HCT116 (cell line): ENCODE results near the gene RPS16. TPM values are rescaled to one million over a fixed set of nuclear protein-coding genes. Genes with fewer than 3 reads are reported as not detected.

Experiments
- ATAC-seq: fragments of 200-7000 bp; cut with Tn5 transposase; 2 replicates; pipeline ENCODE4 v1.9.1; 2020; ENCODE audit warnings: mild to moderate bottlenecking, moderate library complexity
- BruUV-seq: library from RNA; stranded (reverse); fragments of 400-500 nt; replicated peaks from 2 replicates; lab custom pipeline; 2021; lab: Mats Ljungman, UMichigan
- CTCF ChIA-PET: fragments of 300-600 bp; sonication (Branson Sonifier 250); formaldehyde crosslinking; loops from one replicate; lab custom pipeline; 2021; ENCODE audit warnings: antibody characterized with exemption; lab: Charles Lee
- POLR2A ChIA-PET: fragments of 300-600, 350-600 bp; sonication (Branson Sonifier 250); formaldehyde crosslinking; loops from one replicate; lab custom pipeline; 2021; ENCODE audit warnings: antibody characterized with exemption; lab: Charles Lee
- RAD21 ChIA-PET, 2 experiments: fragments of 300-600 bp; sonication (Branson Sonifier 250); formaldehyde crosslinking; loops; one replicate each; lab custom pipeline; 2023; ENCODE audit warnings: low total read pairs in 2 of 2; ENCODE audit not compliant: uncharacterized antibody in 2 of 2, unreplicated experiment in 2 of 2, low non-redundant PET in 1 of 2; lab: Charles Lee
- DNase-seq: peaks from one replicate; pipeline ENCODE4 v3.0.0-alpha.2; 2010; ENCODE audit warnings: low read depth, low spot score
- H2AFZ ChIP-seq: fragments of 200-600 bp; shearing (Covaris generic), sonication (generic); 2 replicates; pipeline ENCODE4 v1.6.1; 2017; ENCODE audit warnings: low read depth, mixed run types, mixed read lengths, antibody characterized with exemption, low read length; ENCODE audit not compliant: poor library complexity, severe bottlenecking
- H3K27ac ChIP-seq: 2 replicates; pipeline ENCODE4 v1.5.1; 2012; ENCODE audit warnings: low read depth, low read length
- H3K27me3 ChIP-seq: fragments of 200-600 bp; sonication (generic); 2 replicates; pipeline ENCODE4 v1.6.1; 2016; ENCODE audit warnings: mixed run types, low read length, mixed read lengths; ENCODE audit not compliant: insufficient read depth
- H3K36me3 ChIP-seq, 2 experiments: fragments of 200-500 bp in 1 of 2; fragments of 200-600 bp in 1 of 2; sonication (Bioruptor generic) in 1 of 2; sonication (generic) in 1 of 2; 2 replicates each; pipeline versions ENCODE4 v1.5.1 to v1.6.1; 2014 to 2016; ENCODE audit warnings: low read length in 2 of 2, inconsistent platforms in 1 of 2, mixed read lengths in 1 of 2, mixed run types in 1 of 2; ENCODE audit not compliant: insufficient read depth in 2 of 2, control insufficient read depth in 1 of 2
- H3K4me1 ChIP-seq, 2 experiments: fragments of 200-600 bp in 1 of 2; sonication (generic) in 1 of 2; 2 replicates each; pipeline versions ENCODE4 v1.5.1 to v1.6.1; 2012 to 2017; ENCODE audit warnings: low read length in 2 of 2, inconsistent platforms in 1 of 2, mild to moderate bottlenecking in 1 of 2, mixed read lengths in 1 of 2, mixed run types in 1 of 2, moderate library complexity in 1 of 2; ENCODE audit not compliant: insufficient read depth in 2 of 2, control insufficient read depth in 1 of 2
- H3K4me2 ChIP-seq: fragments of 200-600 bp; sonication (generic); 2 replicates; pipeline ENCODE4 v1.6.1; 2017; ENCODE audit warnings: mixed run types, low read length, mixed read lengths
- H3K4me3 ChIP-seq, 2 experiments: fragments of 200-600 bp in 1 of 2; sonication (generic) in 1 of 2; replicated peaks in 1 of 2; 2 replicates each; pipeline ENCODE4 v1.5.1; 2011 to 2016; ENCODE audit warnings: low read length in 2 of 2, control low read depth in 1 of 2, low read depth in 1 of 2, mild to moderate bottlenecking in 1 of 2, mixed read lengths in 1 of 2, mixed run types in 1 of 2
- H3K79me2 ChIP-seq: fragments of 200-600 bp; sonication (generic); 2 replicates; pipeline ENCODE4 v1.6.1; 2017; ENCODE audit warnings: mild to moderate bottlenecking, mixed run types, low read length, moderate library complexity, mixed read lengths; ENCODE audit not compliant: insufficient read depth
- H3K9ac ChIP-seq: fragments of 200-600 bp; sonication (generic); 2 replicates; pipeline ENCODE4 v1.6.1; 2016; ENCODE audit warnings: low read length, mixed read lengths
- H3K9me2 ChIP-seq: fragments of 200-600 bp; sonication (generic), shearing (Covaris generic); 2 replicates; pipeline ENCODE4 v1.6.1; 2017; ENCODE audit warnings: mixed run types, mild to moderate bottlenecking, moderate library complexity; ENCODE audit not compliant: insufficient read depth
- H3K9me3 ChIP-seq, 2 experiments: fragments of 200-500 bp in 1 of 2; fragments of 200-600 bp in 1 of 2; sonication (Bioruptor generic) in 1 of 2; sonication (generic) in 1 of 2; 2 replicates each; pipeline ENCODE4 v1.6.1; 2014 to 2017; ENCODE audit warnings: low read length in 2 of 2, mixed read lengths in 2 of 2, inconsistent platforms in 1 of 2, low read depth in 1 of 2, mild to moderate bottlenecking in 1 of 2, mixed run types in 1 of 2, moderate library complexity in 1 of 2; ENCODE audit not compliant: control insufficient read depth in 1 of 2, insufficient read depth in 1 of 2
- H4K20me1 ChIP-seq: fragments of 200-600 bp; sonication (generic), shearing (Covaris generic); 2 replicates; pipeline ENCODE4 v1.6.1; 2017; ENCODE audit warnings: mixed run types, mild to moderate bottlenecking, moderate library complexity; ENCODE audit not compliant: insufficient read depth
- CBX3 ChIP-seq: IDR thresholded peaks from 2 replicates; pipeline ENCODE4 v1.6.1; 2012; ENCODE audit warnings: low read depth
- CEBPB ChIP-seq: IDR thresholded peaks from 2 replicates; pipeline ENCODE4 v1.6.1; 2012; ENCODE audit warnings: low read depth
- ELF1 ChIP-seq: IDR thresholded peaks from 2 replicates; pipeline ENCODE4 v1.6.1; 2012; ENCODE audit warnings: low read depth, borderline replicate concordance
- MAX ChIP-seq: IDR thresholded peaks from 2 replicates; pipeline ENCODE4 v1.6.1; 2012
- POLR2A ChIP-seq: IDR thresholded peaks from 2 replicates; pipeline ENCODE4 v1.7.0; 2011; ENCODE audit warnings: borderline replicate concordance; ENCODE audit not compliant: insufficient read depth, insufficient read length; ENCODE audit errors: extremely low read depth
- POLR2AphosphoS5 ChIP-seq: IDR thresholded peaks from 2 replicates; pipeline ENCODE4 v1.6.1; 2011; ENCODE audit warnings: mild to moderate bottlenecking, low read depth, low read length, moderate library complexity
- SP1 ChIP-seq: IDR thresholded peaks from 2 replicates; pipeline ENCODE4 v1.6.1; 2012; ENCODE audit warnings: low read depth
- SRF ChIP-seq: IDR thresholded peaks from 2 replicates; pipeline ENCODE4 v1.6.1; 2012; ENCODE audit warnings: low read depth
- TCF7L2 ChIP-seq: IDR thresholded peaks from 2 replicates; pipeline ENCODE4 v1.7.0; 2011; ENCODE audit warnings: borderline replicate concordance, inconsistent platforms; ENCODE audit not compliant: insufficient read depth, insufficient read length; ENCODE audit errors: extremely low read depth
- YY1 ChIP-seq: IDR thresholded peaks from 2 replicates; pipeline ENCODE4 v1.6.1; 2011; ENCODE audit warnings: low read length, low read depth, moderate library complexity, mild to moderate bottlenecking; ENCODE audit not compliant: insufficient replicate concordance; ENCODE audit errors: extremely low read depth
- ZFX ChIP-seq: fragments of 450-650 bp; IDR thresholded peaks from 2 replicates; pipeline ENCODE4 v1.6.1; 2017
- ZNF274 ChIP-seq: fragments of 200-500 bp; sonication (Bioruptor generic); IDR thresholded peaks from 2 replicates; pipeline ENCODE4 v1.6.1; 2014; ENCODE audit warnings: mild to moderate bottlenecking, low read depth, low read length, inconsistent platforms
- intact Hi-C: fragments of 100-400 bp; cut with micrococcal nuclease; formaldehyde crosslinking; loops from 2 replicates; pipeline ENCODE4 v1.10.0; 2022
- total RNA-seq: library from RNA; stranded (reverse); gene quantifications from one replicate; pipeline ENCODE4 v1.2.1, GENCODE V29; 2021; ENCODE audit not compliant: unreplicated experiment
- TF ChIP-seq, protein P1 (sequence below), 3 experiments: fragments of 200-600 bp in 1 of 3; sonication (generic) in 1 of 3; IDR thresholded peaks in 2 of 3; conservative IDR thresholded peaks in 1 of 3; 2 replicates each; pipeline ENCODE4 v1.5.1; 2012 to 2017; ENCODE audit warnings: low read depth in 2 of 3, low read length in 2 of 3, antibody characterized with exemption in 1 of 3, borderline replicate concordance in 1 of 3, control low read depth in 1 of 3, mild to moderate bottlenecking in 1 of 3, mixed read lengths in 1 of 3, mixed run types in 1 of 3, moderate library complexity in 1 of 3; ENCODE audit not compliant: insufficient read depth in 1 of 3

RPS16 gene
- total RNA-seq, 1 experiment from 2014 or later = 3,365 TPM

- POLR2A ChIA-PET = interaction anchor here (0.6 to 4.1 kb wide), 9 partner anchors 8 to 1204 kb away, joined by 3 to 57 read pairs (median 3); partner anchors contain the start of genes MED29, PAF1, RPS16 and SPINT2
- BruUV-seq = no TSS peak
- no peak for ATAC-seq
Observed at GRCh38 chr19:39405958-39406655, 29.6 kb downstream of the RPS16 start.

GRCh38 chr19:39405261-39405957 is 30.3 kb downstream of the RPS16 start:
- intact Hi-C loops = no loop called here
- DNase-seq = no peak
- CTCF ChIA-PET = no interaction called here
- Histone ChIP-seq H3K4me2 (peak overlapping the region; percentile 92), H3K9me2 (no peaks in the 10 kb centered on the region), H3K4me3 (no peak overlapping the region; a peak in 1 of 4 replicates), H3K27ac (peak overlapping the region; percentile 99), H2AFZ (no peak overlapping the region), H3K36me3 (peaks cover 2 to 12% of the 10 kb centered on the region in 2 experiments; a peak in 1 of 4 replicates), H4K20me1 (peaks cover 5% of the 10 kb centered on the region; the same call in 1 of the 2 replicates), H3K79me2 (peaks cover 38% of the 10 kb centered on the region), H3K4me1 (peaks cover 51 to 88% of the 10 kb centered on the region in 2 experiments), H3K9ac (peak overlapping the region; percentile 97), H3K9me3 (no peaks in the 10 kb centered on the region), H3K27me3 (no peaks in the 10 kb centered on the region)
- RAD21 ChIA-PET = no interaction called here
- POLR2A ChIA-PET = interaction anchor here (0.6 to 2.0 kb wide), 3 partner anchors 23 to 273 kb away, joined by 3 to 19 read pairs (median 3); partner anchors contain the start of gene RPS16
- ATAC-seq = no peak
- BruUV-seq = no TSS peak
- TF ChIP-seq MAX (no peak), YY1 (no peak), ZNF274 (no peak), SP1 (no peak), ZFX (no peak), CBX3 (no peak), TCF7L2 (no peak), ELF1 (no peak), CEBPB (no peak), SRF (no peak)
- TF ChIP-seq, protein P1, sequence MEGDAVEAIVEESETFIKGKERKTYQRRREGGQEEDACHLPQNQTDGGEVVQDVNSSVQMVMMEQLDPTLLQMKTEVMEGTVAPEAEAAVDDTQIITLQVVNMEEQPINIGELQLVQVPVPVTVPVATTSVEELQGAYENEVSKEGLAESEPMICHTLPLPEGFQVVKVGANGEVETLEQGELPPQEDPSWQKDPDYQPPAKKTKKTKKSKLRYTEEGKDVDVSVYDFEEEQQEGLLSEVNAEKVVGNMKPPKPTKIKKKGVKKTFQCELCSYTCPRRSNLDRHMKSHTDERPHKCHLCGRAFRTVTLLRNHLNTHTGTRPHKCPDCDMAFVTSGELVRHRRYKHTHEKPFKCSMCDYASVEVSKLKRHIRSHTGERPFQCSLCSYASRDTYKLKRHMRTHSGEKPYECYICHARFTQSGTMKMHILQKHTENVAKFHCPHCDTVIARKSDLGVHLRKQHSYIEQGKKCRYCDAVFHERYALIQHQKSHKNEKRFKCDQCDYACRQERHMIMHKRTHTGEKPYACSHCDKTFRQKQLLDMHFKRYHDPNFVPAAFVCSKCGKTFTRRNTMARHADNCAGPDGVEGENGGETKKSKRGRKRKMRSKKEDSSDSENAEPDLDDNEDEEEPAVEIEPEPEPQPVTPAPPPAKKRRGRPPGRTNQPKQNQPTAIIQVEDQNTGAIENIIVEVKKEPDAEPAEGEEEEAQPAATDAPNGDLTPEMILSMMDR (IDR thresholded peaks at IDR 0.05 in 2 of 3, conservative IDR thresholded peaks at IDR 0.05 in 1 of 3; ENCODE audit: borderline replicate concordance in 1 of 3, insufficient read depth in 1 of 3, low read depth in 2 of 3, low read length in 2 of 3) = no peak

More at GRCh38 chr19:39405958-39406655, 29.6 kb downstream of the RPS16 start:
- no peak for TF ChIP-seq POLR2A
- TF ChIP-seq POLR2AphosphoS5 = peak; percentile 44
- no peak overlapping the region for H2AFZ ChIP-seq
- peaks cover 5% of the 10 kb centered on the region; the same call in 1 of the 2 replicates for H4K20me1 ChIP-seq
- peaks cover 2 to 12% of the 10 kb centered on the region in 2 experiments; a peak in 1 of 4 replicates for H3K36me3 ChIP-seq
- RAD21 ChIA-PET = interaction anchor here in 1 of 2 experiments (1.0 kb wide), 1 partner anchor 8 kb away, joined by 3 read pairs; no protein-coding TSS in a partner anchor
- H3K9ac ChIP-seq = peak overlapping the region; percentile 97
- H3K4me3 ChIP-seq = peak overlapping the region; percentile 90 to 98
- intact Hi-C loops = no loop called here
- H3K79me2 ChIP-seq = peaks cover 38% of the 10 kb centered on the region
- H3K27ac ChIP-seq = peak overlapping the region; percentile 99
- CTCF ChIA-PET = interaction anchor here (0.7 kb wide), 1 partner anchor 8 kb away, joined by 3 read pairs; no protein-coding TSS in a partner anchor
- no peak for DNase-seq
- no peaks in the 10 kb centered on the region for H3K9me2 ChIP-seq
- peaks cover 54 to 88% of the 10 kb centered on the region in 2 experiments for H3K4me1 ChIP-seq
- H3K4me2 ChIP-seq = peak overlapping the region; percentile 92
- H3K9me3 ChIP-seq = no peaks in the 10 kb centered on the region
- H3K27me3 ChIP-seq = no peaks in the 10 kb centered on the region
